Epithelial cell of prostate (primary cell): ENCODE results near the gene SLC16A3.
"Not testable (repeated sequence)": the region's sequence is repeated elsewhere in the genome, so short reads cannot be mapped to it uniquely, and the experiment has no call there.

Source experiments
- DNase-seq: peaks from one replicate; pipeline ENCODE4 v3.0.0-alpha.2; 2011; ENCODE audit warnings: low read depth, low spot score
- H3K27ac ChIP-seq: fragments of 450-650 bp; 2 replicates; pipeline ENCODE4 v1.5.1; 2017; ENCODE audit warnings: mild to moderate bottlenecking

The SLC16A3 gene

GRCh38 chr17:82228842-82229697 is at the start of gene SLC16A3:
SLC16A3 (plus strand) TSS chr17:82229042; CDS start chr17:82236009, 6,967 bp downstream.
- DNase-seq, result no peak
- peak within 1 kb of the TSS; percentile 76 for H3K27ac ChIP-seq

GRCh38 chr17:82179412-82179811 is 49.4 kb upstream of the SLC16A3 start:
- no peak overlapping the region for H3K27ac ChIP-seq
- no peak for DNase-seq

DNA sequence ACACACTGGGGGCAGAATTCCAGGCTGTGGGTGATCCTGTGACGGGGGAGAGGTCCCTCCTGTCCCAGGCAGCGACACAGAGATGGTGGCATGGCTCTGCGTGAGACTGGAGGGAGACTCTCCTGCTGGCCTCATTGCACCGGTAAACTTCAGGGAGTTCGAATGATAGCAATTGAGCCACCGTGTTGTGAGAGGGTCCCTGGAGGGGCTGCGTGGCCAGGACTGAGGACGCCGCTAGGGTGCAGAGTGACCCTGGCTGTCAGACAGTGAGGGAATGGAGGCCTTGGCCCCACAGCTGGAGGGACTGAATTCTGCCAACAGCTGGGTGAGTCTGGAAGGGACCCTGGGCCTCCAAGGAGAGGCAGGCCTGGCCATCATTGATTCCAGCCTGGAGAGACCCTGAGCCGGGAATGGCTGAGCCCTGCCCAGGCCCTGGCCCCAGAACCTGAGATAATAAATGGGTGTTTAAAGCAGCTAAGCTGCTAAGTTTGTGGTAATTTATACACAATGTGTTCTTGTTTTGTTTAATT is 48.8 kb upstream of the SLC16A3 start:
- no peak for DNase-seq
- H3K27ac ChIP-seq, result no peak overlapping the region

DNA sequence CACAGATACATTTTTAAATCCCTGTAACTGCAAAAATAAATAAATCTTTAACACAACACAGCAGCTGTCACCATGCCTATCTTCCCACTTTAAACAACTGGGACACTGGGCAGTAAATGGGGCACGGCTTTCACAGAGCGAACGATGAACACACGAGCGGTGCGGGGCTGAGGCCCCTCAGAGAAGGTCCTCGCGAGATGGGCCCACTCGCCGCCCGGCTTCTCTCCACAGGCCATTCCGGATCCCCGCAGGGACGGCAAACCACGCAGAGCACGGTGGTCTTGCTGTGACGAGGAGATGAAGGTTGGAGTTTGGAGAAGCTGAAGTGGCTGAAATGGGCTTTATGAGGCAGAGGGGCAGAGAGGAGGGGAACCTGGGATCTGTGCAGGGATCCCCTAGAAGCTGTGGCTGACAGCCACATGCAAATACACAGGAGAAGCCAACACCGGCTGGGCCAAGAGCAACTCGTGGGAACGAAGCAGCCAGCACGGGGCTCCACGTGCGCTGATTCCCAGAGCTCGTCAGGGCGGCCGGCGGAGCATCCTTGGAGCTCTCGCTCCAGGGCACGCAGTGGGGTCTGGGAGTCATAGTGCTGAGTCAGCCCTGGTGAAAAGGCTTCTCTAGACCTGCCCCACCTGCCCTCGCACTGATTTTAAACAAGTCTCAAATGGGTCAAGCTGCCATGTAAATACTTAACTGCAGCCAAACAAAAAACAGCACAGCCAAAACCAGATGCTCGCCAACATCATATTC is 47.9 kb upstream of the SLC16A3 start:
- no peak for DNase-seq
- H3K27ac ChIP-seq, result no peak overlapping the region

DNA sequence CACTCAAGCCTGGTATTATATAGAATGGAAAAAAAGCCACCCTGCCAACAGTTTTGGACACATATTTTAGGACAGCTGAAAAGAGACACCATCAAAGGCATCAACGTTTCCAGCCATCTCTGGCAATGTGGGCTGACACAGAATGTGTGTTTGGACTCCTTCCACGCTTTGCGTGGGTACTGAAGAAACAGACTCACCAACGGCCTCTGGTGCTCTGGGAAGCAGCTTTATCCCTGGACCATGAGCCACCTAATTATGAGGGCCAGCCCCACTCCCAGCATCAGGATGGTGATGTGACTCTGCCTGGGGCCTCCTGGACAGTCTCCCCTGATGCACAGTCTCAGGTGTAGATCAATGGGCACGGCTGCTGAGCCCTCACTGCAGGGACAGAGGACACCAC is 44.1 kb upstream of the SLC16A3 start:
- H3K27ac ChIP-seq, result no peak overlapping the region
- DNase-seq, result no peak

- no peak for DNase-seq
- H3K27ac ChIP-seq, result no peak overlapping the region
Observed at GRCh38 chr17:82186221-82186620, 42.6 kb upstream of the SLC16A3 start.

DNA sequence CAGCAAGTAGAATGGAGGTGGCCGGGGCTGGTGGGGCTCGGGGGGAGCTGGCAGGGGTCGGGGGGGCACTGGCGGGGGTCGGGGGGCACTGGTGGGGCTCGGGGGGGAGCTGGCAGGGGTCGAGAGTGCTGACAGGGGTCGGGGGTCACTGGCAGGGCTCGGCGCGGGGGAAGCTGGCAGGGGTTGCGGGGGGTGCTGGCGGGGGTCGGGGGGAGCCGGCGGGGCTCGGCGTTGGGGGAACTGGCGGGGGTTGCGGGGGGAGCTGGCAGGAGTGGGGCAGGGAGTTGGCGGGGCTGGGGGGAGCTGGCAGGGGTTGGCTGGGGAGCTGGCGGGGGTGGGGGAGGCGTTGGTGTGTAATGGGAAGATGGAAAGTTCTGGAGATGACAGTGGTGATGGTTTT is 41.3 kb upstream of the SLC16A3 start:
- DNase-seq, result no peak
- no peak overlapping the region for H3K27ac ChIP-seq

DNA sequence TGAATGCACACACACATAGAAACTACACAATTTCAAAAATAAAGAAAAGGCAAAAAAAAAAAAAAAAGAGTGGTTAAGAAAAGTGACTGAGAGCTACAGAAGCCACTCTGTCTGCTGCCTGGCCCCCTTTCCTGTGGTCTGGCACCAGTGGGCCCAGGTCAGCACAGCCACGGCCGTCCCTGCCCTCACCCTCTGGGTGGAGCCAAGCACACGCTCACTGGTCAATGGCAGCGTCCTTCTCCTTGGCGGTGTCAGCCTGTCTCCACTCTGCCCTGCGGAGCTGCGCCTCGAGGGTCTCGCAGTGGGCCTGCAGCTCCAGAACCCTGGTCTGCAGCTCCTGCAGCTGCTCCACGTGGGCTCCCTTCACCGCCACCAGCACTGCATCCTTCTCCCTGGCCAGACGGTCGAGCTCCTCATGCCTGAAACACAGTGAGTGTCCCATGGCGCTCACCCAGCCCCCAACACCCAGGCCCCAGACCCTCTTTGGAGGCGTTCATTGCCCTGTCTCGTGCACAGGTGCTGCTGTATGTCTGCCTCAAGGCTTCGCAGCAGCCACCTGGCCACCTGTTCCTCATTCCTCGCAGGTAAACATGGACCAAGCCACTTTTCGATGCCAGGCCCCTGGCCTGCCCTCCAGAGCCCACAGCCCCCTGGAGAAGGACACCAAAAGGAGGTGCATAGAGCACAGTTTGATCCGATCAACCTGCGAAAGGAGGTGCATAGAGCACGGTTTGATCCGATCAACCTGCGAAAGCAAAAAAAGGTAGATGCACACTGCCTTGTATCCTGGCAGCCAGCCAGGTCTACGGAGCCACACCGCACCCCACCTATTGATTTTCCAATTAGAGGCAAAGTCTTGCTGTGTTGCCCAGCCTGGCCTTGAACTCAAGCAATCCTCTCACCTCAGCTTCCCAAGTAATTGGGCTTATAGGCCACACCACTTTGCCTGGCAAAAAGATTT is 40.6 kb upstream of the SLC16A3 start:
- no peak overlapping the region for H3K27ac ChIP-seq
- no peak for DNase-seq

DNA sequence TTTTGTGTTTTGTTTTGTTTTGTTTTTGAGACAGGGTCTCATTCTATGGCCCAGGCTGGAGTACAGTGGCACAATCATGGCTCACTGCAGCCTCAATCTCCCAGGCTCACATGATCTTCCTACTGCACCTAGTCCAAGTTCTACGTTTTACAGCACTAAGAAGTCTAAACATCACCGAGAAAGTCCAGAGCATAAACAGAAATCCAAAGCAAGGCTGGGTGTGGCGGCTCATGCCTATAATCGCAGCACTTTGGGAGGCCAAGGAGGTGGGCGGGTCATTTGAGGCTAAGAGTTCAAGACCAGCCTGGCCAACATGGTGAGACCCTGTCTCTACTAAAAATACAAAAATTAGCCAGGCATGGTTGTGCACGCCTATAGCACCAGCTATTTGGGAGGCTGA is 35.8 kb upstream of the SLC16A3 start:
- not testable (repeated sequence) for H3K27ac ChIP-seq, DNase-seq

GRCh38 chr17:82193520-82194220 is 35.2 kb upstream of the SLC16A3 start:
- DNase-seq, result no peak
- H3K27ac ChIP-seq, result no peak overlapping the region

GRCh38 chr17:82194765-82195164 is 34.1 kb upstream of the SLC16A3 start:
- DNase-seq, result no peak
- no peak overlapping the region for H3K27ac ChIP-seq

GRCh38 chr17:82195675-82196672 is 32.9 kb upstream of the SLC16A3 start:
- no peak for DNase-seq
- no peak overlapping the region for H3K27ac ChIP-seq

DNA sequence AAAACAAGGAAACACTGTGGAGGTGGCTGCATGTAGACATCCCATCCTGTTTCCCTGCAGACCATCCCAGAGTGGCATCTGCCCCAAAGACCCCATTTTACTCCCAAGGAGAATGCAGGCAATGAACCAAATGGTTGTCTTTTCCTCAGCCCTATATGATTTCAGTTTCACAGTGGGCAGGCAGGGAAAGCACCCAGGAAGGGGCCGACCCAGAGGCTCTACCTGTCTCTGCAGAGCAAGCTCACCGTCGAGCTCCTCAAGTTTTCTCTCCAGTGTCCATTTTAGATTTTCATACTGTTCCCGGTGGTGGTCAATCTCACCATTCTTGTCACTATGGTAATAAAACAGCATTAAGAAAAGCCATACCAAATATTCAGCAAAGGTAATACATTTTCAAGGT is 30.8 kb upstream of the SLC16A3 start:
- no peak overlapping the region for H3K27ac ChIP-seq
- no peak for DNase-seq

- no peak for DNase-seq
- no peak overlapping the region for H3K27ac ChIP-seq
Observed at GRCh38 chr17:82199496-82199895, 29.3 kb upstream of the SLC16A3 start.

GRCh38 chr17:82200135-82200534 is 28.7 kb upstream of the SLC16A3 start:
- no peak for DNase-seq
- no peak overlapping the region for H3K27ac ChIP-seq

- no peak overlapping the region for H3K27ac ChIP-seq
- DNase-seq, result no peak
Observed at GRCh38 chr17:82200743-82201497, 27.9 kb upstream of the SLC16A3 start.

GRCh38 chr17:82201498-82201910 is 27.3 kb upstream of the SLC16A3 start:
- DNase-seq, result no peak
- no peak overlapping the region for H3K27ac ChIP-seq

- H3K27ac ChIP-seq, result no peak overlapping the region
- no peak for DNase-seq
Observed at GRCh38 chr17:82202981-82203380, 25.9 kb upstream of the SLC16A3 start.
